Measurements from ENCODE around the gene RCBTB2.

RCBTB2 gene

DNA sequence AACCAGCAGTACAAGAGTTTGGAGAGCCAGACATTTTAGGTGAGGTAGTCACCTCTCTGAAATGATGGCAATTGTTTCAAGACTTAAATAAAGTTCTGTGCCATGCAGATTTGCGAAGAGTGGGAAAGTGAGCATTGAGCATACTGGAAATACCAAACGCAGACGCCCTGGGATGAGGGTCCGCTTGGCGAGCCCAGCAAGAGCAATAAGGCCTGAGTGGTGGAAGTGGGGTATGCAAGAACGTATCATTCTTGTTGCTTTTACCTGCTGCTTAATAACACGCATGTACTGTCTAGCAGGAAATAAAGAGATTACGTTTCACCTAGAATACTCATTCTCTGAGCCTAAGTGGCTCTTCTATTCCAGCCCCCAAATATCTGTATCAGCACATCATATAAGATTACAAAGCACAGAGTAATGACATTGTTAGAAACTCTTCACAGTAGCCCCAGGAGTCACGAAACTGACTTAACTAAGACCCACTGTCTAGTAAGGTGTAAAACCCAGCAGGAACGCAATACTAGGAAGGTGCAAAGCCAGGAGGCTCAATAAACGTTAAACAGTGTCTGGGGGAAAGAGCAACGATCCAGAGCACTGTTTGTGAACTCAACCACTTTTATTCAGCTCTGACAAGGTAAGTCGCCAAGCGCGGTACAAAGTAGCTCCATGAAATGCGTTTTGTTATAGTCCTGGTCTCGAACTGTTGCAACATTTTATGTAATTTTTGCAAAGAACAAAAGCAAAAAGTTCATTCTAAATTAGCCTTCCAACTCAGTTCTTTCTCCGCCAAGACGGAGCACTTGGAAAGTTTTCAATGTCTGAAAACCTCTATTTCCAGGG is 1.2 kb downstream of the RCBTB2 start:
- DNase-seq (ENCODE audit: low spot score), result no peak

DNA sequence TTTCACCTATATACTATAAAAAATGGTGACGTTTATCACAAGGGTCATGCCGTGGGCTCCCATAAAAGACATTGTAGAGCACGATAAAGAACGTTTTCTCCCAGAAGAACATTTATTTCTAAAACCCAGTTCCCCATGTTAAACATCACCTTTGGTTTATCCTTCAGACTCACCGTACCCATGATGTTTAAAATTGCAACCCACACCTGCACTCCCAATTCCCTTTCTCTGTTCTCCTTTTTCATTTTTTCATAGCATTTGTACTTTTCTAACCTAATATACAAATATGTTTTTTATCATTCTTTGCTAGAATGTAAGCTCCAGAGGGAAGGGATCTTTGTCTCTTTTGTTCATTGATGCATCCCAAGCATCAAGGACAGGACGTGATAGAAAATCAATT is 2.0 kb downstream of the RCBTB2 start:
- no peak for DNase-seq (ENCODE audit: low spot score)

DNA sequence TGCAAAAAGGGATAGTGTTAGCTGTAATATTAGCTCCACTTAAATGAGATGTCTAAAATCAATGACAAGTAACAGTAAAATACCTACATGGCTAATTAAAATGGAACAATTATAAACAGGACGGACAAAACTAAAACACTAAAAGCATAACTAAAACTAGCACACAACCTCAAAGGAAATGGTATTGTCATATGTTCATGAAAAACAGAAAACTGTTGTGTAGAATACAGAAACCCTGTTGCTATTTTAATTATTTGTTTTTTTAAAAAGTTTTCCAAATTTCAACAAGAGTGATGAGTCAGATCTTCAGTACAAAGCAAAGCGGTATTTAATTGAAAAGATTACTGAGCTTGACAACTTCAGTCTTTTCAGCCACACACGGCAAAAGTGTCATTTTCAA is 4.2 kb downstream of the RCBTB2 start:
- no peak for DNase-seq (ENCODE audit: low spot score)

DNA sequence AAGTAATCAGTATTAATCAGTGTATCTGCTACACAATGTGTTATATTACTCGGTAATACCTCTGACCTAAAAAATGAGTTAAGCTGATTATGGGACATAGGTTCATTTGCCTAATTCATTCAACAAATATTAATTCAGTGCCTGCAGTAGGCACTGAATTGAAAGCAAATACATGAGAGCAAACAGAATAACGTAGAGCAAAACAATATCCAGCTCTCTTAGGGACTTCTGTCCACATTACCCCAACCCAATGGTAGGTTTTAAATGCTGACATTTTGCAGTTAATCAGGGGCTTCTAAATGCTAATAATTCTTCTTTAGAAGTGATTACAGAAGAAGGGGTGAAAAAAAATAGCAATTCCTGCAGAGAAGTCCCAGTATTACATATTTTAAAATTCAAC is 4.9 kb downstream of the RCBTB2 start:
- DNase-seq (ENCODE audit: low spot score), result no peak

DNA sequence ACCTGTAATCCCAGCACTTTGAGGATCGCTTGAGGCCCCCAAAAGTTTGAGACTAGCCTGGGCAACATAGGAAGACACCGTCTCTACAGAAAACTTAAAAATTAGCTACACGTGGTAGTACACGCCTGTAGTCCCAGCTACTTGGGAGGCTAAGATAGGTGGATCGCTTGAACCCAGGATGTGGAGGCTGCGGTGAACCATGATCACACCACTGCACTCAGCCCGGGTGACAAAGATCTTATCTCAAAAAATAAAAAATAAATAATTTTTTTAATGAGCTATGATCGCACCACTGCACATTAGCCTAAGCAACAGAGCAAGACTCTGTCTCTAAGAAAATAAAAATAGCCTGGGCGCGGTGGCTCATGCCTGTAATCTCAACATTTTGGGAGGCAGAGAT is 6.6 kb downstream of the RCBTB2 start:
- no peak for DNase-seq (ENCODE audit: low spot score)

DNA sequence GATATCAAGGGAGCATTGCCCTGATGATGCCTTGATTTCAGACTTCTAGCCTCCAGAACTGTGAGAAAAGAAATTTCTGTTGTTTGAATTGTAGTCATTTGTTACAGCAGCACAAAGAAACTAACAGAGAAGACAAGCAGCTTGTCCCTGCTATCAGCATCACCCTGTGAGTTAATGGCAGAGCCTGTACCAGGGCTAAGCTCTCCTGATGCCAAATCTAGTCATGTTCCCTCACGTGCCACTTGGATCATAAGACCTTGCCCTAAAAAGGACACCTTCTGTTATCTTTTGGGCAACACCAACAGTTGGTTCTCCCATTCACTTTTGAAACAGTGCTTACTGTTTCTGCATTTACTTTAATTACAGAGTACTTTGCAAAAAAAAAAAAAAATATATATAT is 14.8 kb downstream of the RCBTB2 start:
- no peak for DNase-seq (ENCODE audit: low spot score)

DNA sequence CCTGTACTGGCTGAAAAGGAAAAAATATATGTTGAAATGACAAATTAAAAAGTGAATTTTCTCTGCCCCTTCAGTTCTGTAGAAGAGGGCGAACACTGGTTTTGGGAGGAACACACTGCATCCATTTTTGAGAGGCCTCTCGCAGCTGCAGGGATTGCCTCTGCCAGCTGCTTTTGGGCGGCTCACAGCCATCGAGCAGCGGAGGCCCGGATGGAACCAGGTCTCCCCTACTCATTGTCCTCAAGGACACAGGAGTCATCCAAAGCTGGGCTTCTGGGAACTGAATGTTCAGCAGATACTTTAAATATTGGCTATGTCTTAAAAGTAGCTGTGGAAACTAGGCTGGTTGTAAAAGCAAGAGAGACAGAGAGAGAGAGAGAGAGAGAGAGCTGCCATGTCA is 17.1 kb downstream of the RCBTB2 start:
- no peak for DNase-seq (ENCODE audit: low spot score)

DNA sequence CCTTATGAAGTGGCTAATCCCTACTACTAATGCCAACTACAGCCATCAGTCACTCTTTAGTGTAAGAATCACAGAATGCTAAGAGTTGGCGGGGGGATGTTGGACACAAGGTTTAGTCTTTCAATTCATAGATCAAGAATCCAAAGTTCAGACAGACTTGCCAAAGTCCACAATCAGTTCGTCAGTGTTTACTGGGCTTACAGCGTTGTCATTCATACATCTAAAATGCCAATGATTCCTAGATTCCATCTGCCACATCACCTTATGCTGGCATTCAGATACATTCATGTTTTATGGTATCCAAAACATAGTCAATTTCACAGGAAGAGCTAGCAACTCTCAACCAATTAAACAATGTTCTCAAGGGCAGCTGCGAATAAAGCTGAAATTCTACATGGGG is 18.1 kb downstream of the RCBTB2 start:
- DNase-seq (ENCODE audit: low spot score), result no peak

DNA sequence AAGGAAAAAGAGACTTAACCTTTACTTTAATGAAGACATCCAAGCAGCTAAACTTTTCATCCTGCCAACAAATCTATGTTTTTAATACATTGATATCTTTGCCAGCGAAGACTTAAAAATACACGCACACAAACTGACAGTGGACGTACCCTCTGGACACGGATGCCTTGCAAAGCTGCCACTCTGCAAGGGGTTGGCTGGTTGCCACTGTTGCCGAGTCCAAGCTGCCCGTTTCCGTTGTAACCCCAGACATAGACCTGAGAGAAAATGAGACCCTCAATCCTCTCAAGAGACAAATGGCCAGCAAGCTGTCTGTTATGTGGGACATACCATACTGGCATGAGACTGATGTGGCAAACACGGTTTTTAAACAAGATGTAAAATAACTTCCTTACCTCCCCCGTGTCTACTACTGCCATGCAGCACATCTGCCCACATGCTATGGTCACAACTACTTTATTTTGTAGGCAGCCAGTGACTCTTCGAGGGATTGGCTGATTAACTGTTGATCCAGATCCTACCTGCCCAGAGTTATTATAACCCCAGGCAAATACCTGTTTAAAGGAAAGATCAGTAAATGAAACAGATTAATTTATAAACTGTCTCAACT is 21.2 kb downstream of the RCBTB2 start:
- DNase-seq (ENCODE audit: low spot score), result no peak

DNA sequence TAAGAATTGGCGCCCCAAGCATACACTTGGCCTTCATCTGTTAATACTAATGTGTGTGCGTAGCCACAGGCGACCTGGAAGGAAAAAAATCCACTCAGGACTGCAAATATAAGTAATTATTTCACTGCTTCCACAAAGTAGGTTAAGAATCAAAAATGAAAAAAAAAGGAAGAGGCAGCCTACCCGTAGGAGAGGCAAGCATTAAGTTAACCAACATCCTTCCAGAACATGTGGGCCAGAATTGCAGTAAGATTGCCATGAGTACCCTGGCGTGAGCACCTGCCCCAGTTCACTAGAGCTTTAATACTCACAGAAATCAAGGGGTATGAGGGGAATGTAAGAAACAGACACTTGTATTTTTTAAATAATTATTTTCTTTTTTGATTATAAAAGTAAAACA is 22.2 kb downstream of the RCBTB2 start:
- DNase-seq (ENCODE audit: low spot score), result no peak

DNA sequence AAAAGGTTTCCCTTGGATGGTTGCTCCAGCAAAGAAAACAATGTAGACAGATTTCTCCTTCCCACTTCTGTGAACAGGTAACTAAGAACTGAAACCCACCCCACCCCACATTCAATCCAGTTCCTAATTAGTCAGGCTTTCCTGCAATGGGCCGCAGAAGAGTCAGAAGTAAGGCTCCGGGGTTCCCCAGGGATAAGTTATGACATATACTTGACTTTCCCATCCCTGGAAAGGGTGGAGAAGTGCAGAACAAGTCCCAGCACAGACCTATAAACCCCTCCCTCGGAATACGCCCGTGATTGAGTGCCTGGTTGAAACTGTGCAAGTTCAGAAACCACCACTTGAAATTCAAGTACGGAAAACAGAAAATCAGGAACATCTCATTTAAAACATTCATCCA is 24.9 kb downstream of the RCBTB2 start:
- no peak for DNase-seq (ENCODE audit: low spot score)

DNA sequence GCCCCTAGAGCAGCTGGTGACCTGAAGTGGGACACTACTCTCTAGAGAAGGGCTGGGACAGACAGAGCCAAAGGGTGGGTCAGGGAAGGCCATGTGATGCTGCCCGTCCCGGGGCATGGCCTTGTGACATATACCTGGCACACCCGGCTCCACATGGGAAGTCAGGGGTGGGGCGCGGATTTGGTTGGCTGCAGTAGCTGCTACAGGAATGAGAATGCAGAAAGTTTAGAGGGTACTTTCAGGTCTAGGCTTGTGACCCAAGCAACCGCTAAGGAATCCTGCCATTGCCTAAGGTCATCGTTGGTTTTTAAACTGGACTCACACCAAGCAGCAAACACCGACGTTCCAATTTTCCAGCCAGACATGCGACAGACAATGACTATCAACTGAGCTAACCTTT is 25.9 kb downstream of the RCBTB2 start:
- DNase-seq (ENCODE audit: low spot score), result no peak

DNA sequence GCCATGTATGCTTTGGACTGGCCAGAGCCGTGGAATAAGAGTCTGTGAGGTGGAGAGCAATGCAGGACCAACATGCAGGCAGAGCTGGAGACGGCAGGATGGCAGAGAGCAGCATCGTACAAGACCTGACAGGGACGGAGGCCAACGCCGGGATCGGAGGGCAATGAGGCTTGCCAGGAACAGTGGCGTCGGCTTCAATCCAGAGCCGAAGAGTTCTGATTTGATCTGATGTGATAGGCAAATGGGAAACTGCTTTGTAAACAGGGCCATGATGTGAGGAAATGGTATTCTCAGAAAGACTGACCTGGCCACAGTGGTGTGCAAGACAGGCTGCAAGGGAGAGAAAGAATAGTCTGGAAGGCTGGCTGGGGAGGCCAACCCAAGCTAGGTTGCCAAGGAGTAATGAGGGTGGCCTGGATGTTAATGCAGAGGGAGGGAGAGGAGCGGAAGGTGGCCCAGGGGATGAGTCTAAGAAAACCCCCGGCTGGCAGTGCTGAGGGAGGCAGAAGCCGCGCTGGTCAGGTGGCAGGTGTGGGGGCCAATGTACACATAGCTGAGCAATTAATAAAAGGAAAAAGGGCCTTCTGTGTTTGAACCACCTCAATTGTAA is 26.7 kb downstream of the RCBTB2 start:
- DNase-seq (ENCODE audit: low spot score), result no peak

DNA sequence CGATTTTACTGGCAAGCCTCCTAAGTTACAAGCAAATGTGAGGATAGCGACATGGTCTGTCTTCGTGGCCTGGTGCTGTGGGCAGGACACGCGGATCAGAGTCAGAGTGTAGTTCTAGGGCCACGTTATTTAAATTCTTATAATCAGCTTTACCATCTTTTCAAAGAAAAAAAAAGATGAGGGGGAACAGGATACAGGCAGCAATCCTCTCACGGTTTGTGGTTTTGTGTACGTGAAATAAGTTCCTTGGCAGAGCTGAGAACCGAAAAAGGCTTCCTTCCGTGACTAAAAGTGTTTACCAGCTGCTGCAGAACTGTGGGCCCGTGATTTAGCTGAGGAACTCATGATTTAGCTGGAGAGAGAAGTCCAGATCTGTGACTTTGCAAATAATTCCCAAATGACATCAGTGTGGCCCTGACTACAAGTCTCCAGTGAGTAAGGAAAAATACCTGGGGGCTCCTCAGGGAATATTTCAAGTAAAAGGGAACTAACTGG is 27.2 kb downstream of the RCBTB2 start:
- DNase-seq (ENCODE audit: low spot score), result no peak

DNA sequence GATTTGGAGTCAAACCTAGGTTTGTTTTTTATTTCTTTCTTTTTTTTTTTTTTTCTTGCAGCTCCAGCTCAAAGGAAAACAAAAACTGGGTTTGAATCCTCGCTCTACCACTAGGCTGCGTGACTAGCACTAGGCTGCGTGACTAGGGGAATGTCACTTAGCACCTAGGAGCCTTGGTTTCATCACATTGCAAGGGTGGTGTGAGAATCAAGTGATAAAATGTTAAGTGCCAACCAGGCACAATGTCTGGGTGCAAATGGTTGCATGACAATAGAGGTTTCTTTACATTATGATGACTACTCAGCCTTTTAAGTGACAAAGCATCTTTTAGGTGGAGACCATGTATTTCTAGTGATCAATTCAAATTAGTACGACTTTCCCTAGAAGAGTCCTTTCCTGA is 27.9 kb downstream of the RCBTB2 start:
- DNase-seq (ENCODE audit: low spot score), result no peak

DNA sequence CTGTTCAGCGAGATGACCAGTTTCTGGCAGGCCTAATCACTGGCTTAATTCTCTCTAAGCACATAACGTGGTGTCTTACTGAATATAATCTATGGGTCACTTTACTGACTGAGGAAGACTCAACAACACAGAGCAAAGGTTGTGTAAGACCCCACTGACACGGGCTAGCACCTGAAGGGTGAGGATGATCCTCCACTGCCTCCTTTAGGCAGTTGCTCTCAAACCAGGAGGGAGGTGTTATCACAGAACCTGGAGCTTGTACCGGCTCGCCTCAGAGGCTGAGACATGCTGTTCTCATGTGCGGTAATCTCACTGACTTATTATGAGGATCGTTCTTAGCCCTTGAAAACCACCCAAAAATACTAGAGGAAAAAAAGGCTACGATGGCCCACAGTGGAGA is 28.3 kb downstream of the RCBTB2 start:
- no peak for DNase-seq (ENCODE audit: low spot score)

DNA sequence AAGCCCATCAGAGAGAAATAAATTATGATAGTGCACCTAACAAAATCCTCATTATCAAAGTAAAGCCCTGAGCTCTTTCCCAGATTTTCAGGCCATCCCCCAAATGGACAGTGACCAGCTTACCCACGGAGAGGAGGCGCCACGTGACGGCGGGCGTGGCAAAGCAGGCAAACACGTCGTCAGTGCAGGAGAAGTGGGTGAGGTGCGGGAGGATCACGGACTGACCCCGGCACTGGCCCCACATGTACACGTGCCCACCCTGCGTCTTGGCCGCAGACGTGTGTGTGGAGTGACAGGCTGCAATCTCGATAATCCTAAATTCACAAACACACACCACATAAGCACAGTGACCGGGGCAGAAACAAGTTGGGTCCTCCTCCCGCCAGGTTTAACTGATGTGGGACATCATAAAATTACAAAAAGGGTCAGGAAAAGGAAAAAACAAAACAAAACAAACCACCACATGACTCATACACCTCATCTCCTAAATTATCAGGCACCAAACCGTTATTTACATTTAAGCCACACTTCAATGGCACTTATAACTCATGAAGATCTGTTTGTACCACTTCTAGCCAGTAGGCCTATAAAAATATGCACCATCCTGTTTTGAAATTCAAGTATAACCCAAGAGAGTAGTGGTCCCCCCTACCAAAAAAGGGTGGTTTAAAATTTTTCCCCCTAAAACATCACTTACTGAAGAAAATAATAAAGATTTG is 30.1 kb downstream of the RCBTB2 start:
- DNase-seq (ENCODE audit: low spot score), result no peak

DNA sequence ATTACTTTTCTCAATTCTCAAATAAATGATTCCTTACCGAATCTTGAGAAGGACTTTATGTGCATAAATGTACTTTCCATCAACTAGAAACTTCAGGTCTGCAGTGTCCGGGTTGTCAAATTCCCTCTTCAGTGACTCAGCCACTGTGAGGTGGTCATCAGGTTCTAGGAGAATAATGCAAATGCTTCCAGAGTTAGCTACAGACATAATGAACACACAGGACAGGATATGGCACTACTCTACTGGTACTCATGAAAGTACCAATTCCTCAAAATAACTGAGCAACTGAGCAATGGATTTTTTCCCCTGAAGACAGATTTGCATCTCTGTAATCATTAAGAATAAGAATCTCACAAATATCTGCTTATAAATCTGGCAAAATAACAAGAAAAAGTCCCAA is 31.2 kb downstream of the RCBTB2 start:
- DNase-seq (ENCODE audit: low spot score), result no peak

DNA sequence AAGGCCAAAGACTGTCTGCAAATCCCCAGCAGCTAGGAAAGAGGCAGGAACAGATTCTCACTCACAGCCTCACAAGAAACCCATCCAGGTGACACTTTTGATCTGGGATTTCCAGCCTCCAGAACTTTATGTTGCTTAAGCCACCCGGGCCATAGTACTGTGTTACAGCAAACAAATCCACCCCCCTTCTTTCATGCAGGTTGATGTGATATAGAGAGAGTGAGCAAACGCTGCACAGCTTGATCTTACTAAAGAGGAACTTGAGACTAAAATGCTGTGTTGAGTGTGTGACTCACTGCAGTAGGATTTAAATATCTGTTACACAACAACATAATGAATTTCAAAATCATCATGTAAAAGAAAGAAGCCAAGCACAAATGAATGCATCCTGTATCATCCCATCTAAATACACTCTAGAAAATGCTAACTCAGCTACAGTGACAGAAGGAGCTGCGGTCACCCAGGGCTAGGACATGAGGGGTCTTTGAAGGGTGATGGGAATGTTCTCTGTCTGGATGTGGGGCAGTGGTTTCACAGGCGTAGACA is 32.2 kb downstream of the RCBTB2 start:
- DNase-seq (ENCODE audit: low spot score), result no peak

DNA sequence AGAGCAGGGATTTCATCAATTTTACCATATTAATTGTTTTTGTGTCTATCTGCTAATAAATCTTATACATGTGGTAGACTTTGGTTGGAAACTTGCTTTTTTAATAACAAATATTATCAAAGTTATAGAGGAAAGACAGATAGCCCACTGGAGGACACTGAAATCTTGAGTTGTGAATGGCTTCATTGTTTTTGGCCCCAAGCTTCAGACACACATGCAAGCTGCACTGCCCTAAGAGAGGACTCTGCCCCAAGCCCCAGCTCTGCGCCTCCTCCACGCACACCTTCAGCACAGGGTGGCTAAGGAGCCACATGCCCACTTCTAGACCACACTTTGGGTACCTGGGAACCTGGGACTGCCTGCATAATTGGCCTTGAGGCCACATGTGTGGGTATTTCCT is 35.2 kb downstream of the RCBTB2 start:
- no peak for DNase-seq (ENCODE audit: low spot score)

DNA sequence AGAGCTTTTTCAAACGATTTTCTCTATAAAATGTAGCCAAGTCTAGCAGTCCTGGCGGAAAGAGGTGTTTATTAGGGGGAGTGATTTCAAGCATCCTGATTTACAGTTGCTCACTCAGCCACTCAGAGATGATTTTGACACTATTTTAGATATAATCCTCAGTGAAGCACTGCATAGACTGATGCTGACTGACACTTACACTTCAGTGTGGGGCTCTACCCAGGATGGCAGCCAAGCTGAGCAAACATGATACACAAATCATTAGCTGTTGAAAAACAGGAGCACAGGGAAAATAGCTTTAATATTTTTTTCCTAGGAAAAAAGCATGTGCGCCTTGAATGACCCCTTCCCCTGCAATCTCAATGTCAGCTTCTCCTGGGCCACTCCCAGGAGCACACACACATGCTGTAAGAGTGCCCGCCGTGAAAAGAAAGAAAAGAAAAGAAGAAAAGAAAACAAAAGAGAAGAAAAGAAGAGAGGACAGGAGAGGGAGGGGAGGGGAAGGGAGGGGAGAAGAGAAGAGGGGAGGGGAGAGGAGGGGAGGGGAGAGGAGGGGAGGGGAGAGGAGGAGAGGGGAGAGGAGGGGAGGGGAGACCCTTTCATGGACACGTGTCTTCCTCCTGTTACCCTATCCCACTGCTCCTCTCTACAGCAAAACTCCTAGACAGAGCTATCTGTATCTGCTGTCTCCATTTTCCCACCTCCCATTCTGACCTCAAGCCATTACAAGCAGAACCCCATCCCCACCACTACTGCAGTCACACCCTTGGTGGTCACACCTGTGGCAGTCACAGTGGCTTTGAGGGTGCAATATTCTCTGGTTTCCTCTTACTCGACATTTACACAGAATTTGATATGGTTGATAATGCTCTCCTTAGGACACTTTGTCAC is 36.4 kb downstream of the RCBTB2 start:
- DNase-seq (ENCODE audit: low spot score), result no peak
